Measurements from ENCODE around the gene PIK3C2G.
"Not testable (repeated sequence)": the region's sequence is repeated elsewhere in the genome, so short reads cannot be mapped to it uniquely, and the experiment has no call there.

PIK3C2G gene

DNA sequence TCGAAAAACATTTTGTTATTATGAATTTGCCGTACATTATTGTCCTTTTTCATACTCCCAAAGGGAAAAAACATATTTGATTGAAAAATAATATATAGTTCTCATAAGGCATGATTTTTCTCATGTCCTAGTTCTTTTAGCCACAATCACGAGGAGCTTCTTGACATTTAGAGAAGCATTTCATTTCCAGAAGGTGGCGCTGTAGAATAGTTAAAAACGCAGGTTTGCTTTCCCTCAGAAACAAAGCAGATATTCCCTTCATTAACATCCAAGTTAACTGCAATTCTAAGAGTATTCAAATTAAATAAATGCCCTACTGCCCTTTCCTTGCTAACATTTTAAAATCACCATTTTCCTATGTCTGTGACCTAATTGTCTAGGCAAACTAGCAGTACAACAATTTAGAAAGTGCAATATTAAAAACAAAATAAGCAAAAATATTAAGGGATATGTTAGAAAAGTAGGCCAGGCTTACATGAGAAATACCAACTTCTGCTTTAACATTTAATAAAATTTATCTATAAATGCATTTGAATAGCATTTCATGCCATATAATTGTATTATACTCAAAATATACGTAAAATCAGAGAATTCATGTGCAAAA lies 10.9 kb upstream of the PIK3C2G start:
- no peak for TF ChIP-seq ARNTL (CRISPR knock-in tag; IDR thresholded peaks at IDR 0.05; ENCODE audit: borderline replicate concordance, low read depth)
- no peak for TF ChIP-seq SNAI2 (CRISPR knock-in tag; IDR thresholded peaks at IDR 0.05)
- TF ChIP-seq ESRRG (CRISPR knock-in tag; IDR thresholded peaks at IDR 0.05): no peak
- no peak for TF ChIP-seq BACH2 (CRISPR knock-in tag; IDR thresholded peaks at IDR 0.05; ENCODE audit: borderline replicate concordance)
- no peak for TF ChIP-seq TCF4 (CRISPR knock-in tag; IDR thresholded peaks at IDR 0.05; ENCODE audit: borderline replicate concordance)
- TF ChIP-seq ZNF8 (CRISPR knock-in tag; IDR thresholded peaks at IDR 0.05): no peak
- TF ChIP-seq ISL1 (CRISPR knock-in tag; IDR thresholded peaks at IDR 0.05): no peak
- TF ChIP-seq, protein P1, sequence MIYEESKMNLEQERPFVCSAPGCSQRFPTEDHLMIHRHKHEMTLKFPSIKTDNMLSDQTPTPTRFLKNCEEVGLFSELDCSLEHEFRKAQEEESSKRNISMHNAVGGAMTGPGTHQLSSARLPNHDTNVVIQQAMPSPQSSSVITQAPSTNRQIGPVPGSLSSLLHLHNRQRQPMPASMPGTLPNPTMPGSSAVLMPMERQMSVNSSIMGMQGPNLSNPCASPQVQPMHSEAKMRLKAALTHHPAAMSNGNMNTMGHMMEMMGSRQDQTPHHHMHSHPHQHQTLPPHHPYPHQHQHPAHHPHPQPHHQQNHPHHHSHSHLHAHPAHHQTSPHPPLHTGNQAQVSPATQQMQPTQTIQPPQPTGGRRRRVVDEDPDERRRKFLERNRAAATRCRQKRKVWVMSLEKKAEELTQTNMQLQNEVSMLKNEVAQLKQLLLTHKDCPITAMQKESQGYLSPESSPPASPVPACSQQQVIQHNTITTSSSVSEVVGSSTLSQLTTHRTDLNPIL (CRISPR knock-in tag; IDR thresholded peaks at IDR 0.05; ENCODE audit: low read depth): no peak
- TF ChIP-seq CSDC2 (CRISPR knock-in tag; IDR thresholded peaks at IDR 0.05): no peak
- TF ChIP-seq GLIS3 (CRISPR knock-in tag; IDR thresholded peaks at IDR 0.05): no peak
- TF ChIP-seq, protein P2, sequence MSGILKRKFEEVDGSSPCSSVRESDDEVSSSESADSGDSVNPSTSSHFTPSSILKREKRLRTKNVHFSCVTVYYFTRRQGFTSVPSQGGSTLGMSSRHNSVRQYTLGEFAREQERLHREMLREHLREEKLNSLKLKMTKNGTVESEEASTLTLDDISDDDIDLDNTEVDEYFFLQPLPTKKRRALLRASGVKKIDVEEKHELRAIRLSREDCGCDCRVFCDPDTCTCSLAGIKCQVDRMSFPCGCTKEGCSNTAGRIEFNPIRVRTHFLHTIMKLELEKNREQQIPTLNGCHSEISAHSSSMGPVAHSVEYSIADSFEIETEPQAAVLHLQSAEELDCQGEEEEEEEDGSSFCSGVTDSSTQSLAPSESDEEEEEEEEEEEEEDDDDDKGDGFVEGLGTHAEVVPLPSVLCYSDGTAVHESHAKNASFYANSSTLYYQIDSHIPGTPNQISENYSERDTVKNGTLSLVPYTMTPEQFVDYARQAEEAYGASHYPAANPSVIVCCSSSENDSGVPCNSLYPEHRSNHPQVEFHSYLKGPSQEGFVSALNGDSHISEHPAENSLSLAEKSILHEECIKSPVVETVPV (CRISPR knock-in tag; IDR thresholded peaks at IDR 0.05): no peak
- peak; percentile 74 for ATAC-seq

DNA sequence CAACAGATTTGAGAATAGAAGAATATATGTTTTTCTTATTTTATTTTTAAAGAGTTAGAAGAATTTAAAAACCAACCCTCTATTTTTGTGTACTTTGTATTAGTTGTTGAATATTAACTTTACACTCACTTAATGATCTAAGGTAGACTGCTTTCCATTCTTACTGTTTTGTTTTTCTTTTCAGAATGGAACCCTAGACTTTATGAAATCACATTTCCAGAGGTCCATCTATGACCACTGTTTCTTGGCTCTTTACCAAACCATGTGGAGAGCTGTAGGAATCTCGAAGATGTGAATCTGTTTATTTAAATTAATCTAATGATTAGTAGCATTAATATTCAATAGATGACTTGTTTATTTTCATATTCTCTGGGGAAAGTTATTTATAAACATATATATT lies 7.2 kb upstream of the PIK3C2G start:
- TF ChIP-seq PPARA (CRISPR knock-in tag; IDR thresholded peaks at IDR 0.05; ENCODE audit: borderline replicate concordance) (no peak), OSR1 (CRISPR knock-in tag; IDR thresholded peaks at IDR 0.05) (no peak), SNAI2 (CRISPR knock-in tag; IDR thresholded peaks at IDR 0.05) (no peak), RARB (CRISPR knock-in tag; IDR thresholded peaks at IDR 0.05) (no peak), ZNF8 (CRISPR knock-in tag; IDR thresholded peaks at IDR 0.05) (no peak), ZNF70 (CRISPR knock-in tag; IDR thresholded peaks at IDR 0.05) (no peak)
- TF ChIP-seq, protein P1 (CRISPR knock-in tag; IDR thresholded peaks at IDR 0.05; ENCODE audit: low read depth): no peak
- TF ChIP-seq, protein P3, sequence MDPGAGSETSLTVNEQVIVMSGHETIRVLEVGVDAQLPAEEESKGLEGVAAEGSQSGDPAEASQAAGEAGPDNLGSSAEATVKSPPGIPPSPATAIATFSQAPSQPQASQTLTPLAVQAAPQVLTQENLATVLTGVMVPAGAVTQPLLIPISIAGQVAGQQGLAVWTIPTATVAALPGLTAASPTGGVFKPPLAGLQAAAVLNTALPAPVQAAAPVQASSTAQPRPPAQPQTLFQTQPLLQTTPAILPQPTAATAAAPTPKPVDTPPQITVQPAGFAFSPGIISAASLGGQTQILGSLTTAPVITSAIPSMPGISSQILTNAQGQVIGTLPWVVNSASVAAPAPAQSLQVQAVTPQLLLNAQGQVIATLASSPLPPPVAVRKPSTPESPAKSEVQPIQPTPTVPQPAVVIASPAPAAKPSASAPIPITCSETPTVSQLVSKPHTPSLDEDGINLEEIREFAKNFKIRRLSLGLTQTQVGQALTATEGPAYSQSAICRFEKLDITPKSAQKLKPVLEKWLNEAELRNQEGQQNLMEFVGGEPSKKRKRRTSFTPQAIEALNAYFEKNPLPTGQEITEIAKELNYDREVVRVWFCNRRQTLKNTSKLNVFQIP (CRISPR knock-in tag; IDR thresholded peaks at IDR 0.05; ENCODE audit: borderline replicate concordance, low read depth): no peak
- no peak for ATAC-seq

DNA sequence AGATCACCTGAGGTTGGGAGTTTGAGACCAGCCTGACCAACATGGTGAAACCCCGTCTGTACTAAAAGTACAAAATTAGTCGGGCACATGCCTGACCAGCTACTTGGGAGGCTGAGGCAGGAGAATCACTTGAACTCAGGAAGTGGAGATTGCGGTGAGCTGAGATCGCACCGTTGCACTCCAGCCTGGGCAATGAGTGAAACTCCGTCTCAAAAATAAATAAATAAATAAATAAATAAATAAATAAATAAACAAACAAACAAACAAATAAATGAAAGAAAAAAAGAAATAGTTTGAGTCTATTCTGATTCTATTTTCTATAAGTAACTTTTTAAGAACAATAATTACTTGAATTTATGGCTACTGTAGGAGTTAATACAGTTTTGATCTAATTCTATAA lies 6.3 kb upstream of the PIK3C2G start:
- ATAC-seq: not testable (repeated sequence)

DNA sequence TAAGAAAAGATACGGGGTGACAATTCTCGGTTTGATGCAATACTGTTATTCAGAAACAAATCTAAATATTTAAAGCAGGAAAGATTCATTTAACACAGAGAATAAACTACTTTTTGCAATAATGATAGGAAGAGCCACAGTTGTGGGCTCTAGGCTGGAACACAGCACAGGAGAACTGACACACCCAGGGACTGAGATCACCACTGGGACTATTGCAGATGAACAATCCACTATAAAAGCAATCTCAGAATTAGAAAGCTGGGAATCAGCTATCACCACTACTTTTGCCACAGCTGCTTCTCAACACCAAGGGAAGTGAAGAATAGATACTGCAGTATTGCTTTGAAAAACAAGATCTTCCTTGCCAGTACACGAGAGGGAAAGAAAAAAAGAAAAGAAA lies 4.1 kb upstream of the PIK3C2G start:
- TF ChIP-seq, protein P4, sequence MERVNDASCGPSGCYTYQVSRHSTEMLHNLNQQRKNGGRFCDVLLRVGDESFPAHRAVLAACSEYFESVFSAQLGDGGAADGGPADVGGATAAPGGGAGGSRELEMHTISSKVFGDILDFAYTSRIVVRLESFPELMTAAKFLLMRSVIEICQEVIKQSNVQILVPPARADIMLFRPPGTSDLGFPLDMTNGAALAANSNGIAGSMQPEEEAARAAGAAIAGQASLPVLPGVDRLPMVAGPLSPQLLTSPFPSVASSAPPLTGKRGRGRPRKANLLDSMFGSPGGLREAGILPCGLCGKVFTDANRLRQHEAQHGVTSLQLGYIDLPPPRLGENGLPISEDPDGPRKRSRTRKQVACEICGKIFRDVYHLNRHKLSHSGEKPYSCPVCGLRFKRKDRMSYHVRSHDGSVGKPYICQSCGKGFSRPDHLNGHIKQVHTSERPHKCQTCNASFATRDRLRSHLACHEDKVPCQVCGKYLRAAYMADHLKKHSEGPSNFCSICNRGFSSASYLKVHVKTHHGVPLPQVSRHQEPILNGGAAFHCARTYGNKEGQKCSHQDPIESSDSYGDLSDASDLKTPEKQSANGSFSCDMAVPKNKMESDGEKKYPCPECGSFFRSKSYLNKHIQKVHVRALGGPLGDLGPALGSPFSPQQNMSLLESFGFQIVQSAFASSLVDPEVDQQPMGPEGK (CRISPR knock-in tag; IDR thresholded peaks at IDR 0.05; ENCODE audit: borderline replicate concordance): no peak
- TF ChIP-seq, protein P3 (CRISPR knock-in tag; IDR thresholded peaks at IDR 0.05; ENCODE audit: borderline replicate concordance, low read depth): no peak
- TF ChIP-seq ISL1 (CRISPR knock-in tag; IDR thresholded peaks at IDR 0.05) (no peak), ARNTL (CRISPR knock-in tag; IDR thresholded peaks at IDR 0.05; ENCODE audit: borderline replicate concordance, low read depth) (no peak), ZFP30 (CRISPR knock-in tag; IDR thresholded peaks at IDR 0.05) (no peak), GLIS3 (CRISPR knock-in tag; IDR thresholded peaks at IDR 0.05) (no peak), ZNF70 (CRISPR knock-in tag; IDR thresholded peaks at IDR 0.05) (no peak), ZFP3 (CRISPR knock-in tag; IDR thresholded peaks at IDR 0.05) (no peak), SNAI2 (CRISPR knock-in tag; IDR thresholded peaks at IDR 0.05) (no peak), RARB (CRISPR knock-in tag; IDR thresholded peaks at IDR 0.05) (no peak), OSR1 (CRISPR knock-in tag; IDR thresholded peaks at IDR 0.05) (no peak), TCF4 (CRISPR knock-in tag; IDR thresholded peaks at IDR 0.05; ENCODE audit: borderline replicate concordance) (no peak), ZNF8 (CRISPR knock-in tag; IDR thresholded peaks at IDR 0.05) (no peak)
- TF ChIP-seq, protein P5, sequence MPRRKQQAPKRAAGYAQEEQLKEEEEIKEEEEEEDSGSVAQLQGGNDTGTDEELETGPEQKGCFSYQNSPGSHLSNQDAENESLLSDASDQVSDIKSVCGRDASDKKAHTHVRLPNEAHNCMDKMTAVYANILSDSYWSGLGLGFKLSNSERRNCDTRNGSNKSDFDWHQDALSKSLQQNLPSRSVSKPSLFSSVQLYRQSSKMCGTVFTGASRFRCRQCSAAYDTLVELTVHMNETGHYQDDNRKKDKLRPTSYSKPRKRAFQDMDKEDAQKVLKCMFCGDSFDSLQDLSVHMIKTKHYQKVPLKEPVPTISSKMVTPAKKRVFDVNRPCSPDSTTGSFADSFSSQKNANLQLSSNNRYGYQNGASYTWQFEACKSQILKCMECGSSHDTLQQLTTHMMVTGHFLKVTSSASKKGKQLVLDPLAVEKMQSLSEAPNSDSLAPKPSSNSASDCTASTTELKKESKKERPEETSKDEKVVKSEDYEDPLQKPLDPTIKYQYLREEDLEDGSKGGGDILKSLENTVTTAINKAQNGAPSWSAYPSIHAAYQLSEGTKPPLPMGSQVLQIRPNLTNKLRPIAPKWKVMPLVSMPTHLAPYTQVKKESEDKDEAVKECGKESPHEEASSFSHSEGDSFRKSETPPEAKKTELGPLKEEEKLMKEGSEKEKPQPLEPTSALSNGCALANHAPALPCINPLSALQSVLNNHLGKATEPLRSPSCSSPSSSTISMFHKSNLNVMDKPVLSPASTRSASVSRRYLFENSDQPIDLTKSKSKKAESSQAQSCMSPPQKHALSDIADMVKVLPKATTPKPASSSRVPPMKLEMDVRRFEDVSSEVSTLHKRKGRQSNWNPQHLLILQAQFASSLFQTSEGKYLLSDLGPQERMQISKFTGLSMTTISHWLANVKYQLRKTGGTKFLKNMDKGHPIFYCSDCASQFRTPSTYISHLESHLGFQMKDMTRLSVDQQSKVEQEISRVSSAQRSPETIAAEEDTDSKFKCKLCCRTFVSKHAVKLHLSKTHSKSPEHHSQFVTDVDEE (CRISPR knock-in tag; IDR thresholded peaks at IDR 0.05): no peak
- ATAC-seq: no peak

All from SK-N-SH treated with all-trans-retinoic acid at 6 μM for 48 hours (cell line).